Keratinocyte (primary cell): Measurements from ENCODE around the gene ZCCHC7. TPM values are rescaled to one million over a fixed set of nuclear protein-coding genes. Genes with fewer than 3 reads are reported as not detected.
"Not testable (repeated sequence)": the region's sequence is repeated elsewhere in the genome, so short reads cannot be mapped to it uniquely, and the experiment has no call there.

Source experiments
- DNase-seq: peaks from one replicate; pipeline ENCODE4 v3.0.0-alpha.2; 2011; ENCODE audit warnings: low read depth, missing footprints, low spot score
- FAIRE-seq: peaks from 2 replicates; lab custom pipeline; 2011; peaks lifted over from hg19 to GRCh38; lab: Jason Lieb, UNC
- H2AFZ ChIP-seq: 2 replicates; pipeline ENCODE4 v1.6.0; 2012; ENCODE audit warnings: low read length, control low read depth, inconsistent platforms; ENCODE audit not compliant: control insufficient read depth
- H3K27ac ChIP-seq: 2 replicates; pipeline ENCODE4 v1.5.1; 2011; ENCODE audit warnings: low read length; ENCODE audit not compliant: control insufficient read depth, insufficient read depth
- H3K27me3 ChIP-seq: 3 replicates; pipeline ENCODE4 v1.6.0; 2011; ENCODE audit warnings: low read length; ENCODE audit not compliant: control insufficient read depth, insufficient read depth; ENCODE audit errors: extremely low read depth
- H3K36me3 ChIP-seq, 2 experiments: 2 replicates in 1 of 2; 3 replicates in 1 of 2; pipeline ENCODE4 v1.5.1; 2011; ENCODE audit warnings: low read length in 2 of 2, mild to moderate bottlenecking in 1 of 2; ENCODE audit not compliant: control insufficient read depth in 2 of 2, insufficient read depth in 2 of 2; ENCODE audit errors: extremely low read depth in 1 of 2
- H3K4me1 ChIP-seq: 3 replicates; pipeline ENCODE4 v1.5.1; 2011; ENCODE audit warnings: low read length; ENCODE audit not compliant: control insufficient read depth, insufficient read depth; ENCODE audit errors: extremely low read depth
- H3K4me2 ChIP-seq: 3 replicates; pipeline ENCODE4 v1.6.0; 2011; ENCODE audit warnings: low read depth, low read length; ENCODE audit not compliant: control insufficient read depth, insufficient read depth; ENCODE audit errors: extremely low read depth
- H3K4me3 ChIP-seq, 3 experiments: fragments of 200-600 bp in 1 of 3; sonication (generic) in 1 of 3; 2 replicates in 2 of 3; 3 replicates in 1 of 3; pipeline ENCODE4 v1.5.1; 2011 to 2016; ENCODE audit warnings: low read length in 3 of 3, mild to moderate bottlenecking in 3 of 3, control low read depth in 2 of 3, inconsistent platforms in 1 of 3, low read depth in 1 of 3, mixed read lengths in 1 of 3, mixed run types in 1 of 3, moderate library complexity in 1 of 3; ENCODE audit not compliant: control insufficient read depth in 2 of 3, insufficient read depth in 2 of 3; ENCODE audit errors: extremely low read depth in 1 of 3
- H3K79me2 ChIP-seq: 2 replicates; pipeline ENCODE4 v1.6.0; 2012; ENCODE audit warnings: low read length; ENCODE audit not compliant: control insufficient read depth, insufficient read depth
- H3K9ac ChIP-seq: 3 replicates; pipeline ENCODE4 v1.6.0; 2011; ENCODE audit warnings: low read length; ENCODE audit not compliant: control insufficient read depth, insufficient read depth; ENCODE audit errors: extremely low read depth
- H3K9me1 ChIP-seq: 3 replicates; pipeline ENCODE4 v1.6.0; 2011; ENCODE audit warnings: low read length; ENCODE audit not compliant: control insufficient read depth, insufficient read depth; ENCODE audit errors: extremely low read depth
- H3K9me3 ChIP-seq: 2 replicates; pipeline ENCODE4 v1.5.1; 2012; ENCODE audit warnings: low read depth, low read length; ENCODE audit not compliant: control insufficient read depth
- H4K20me1 ChIP-seq: 3 replicates; pipeline ENCODE4 v1.6.0; 2011; ENCODE audit warnings: low read length; ENCODE audit not compliant: control insufficient read depth, insufficient read depth; ENCODE audit errors: extremely low read depth
- EZH2 ChIP-seq: IDR thresholded peaks from one replicate; pipeline ENCODE4 v1.6.1; 2012; ENCODE audit warnings: inconsistent platforms, mild to moderate bottlenecking, low read length, moderate library complexity
- dilution Hi-C: fragments of 300-500 bp; cut with MboI; formaldehyde crosslinking; loops from one replicate; pipeline ENCODE4 v1.7.0; 2020; ENCODE audit warnings: low sequenced_read_pairs; ENCODE audit not compliant: extremely low pct_ligation_motif_present
- polyA plus RNA-seq, 5 experiments: library from polyadenylated mRNA; depleted of rRNA in 3 of 5; stranded (reverse) in 3 of 5; stranded (forward) in 1 of 5; unstranded in 1 of 5; fragments of >200 nt; gene quantifications; 1 replicate in 1 of 5; 2 replicates in 3 of 5; 3 replicates in 1 of 5; pipeline versions ENCODE4 v1.2.1 to v1.2.3, GENCODE V29; 2011 to 2012; ENCODE audit warnings: missing spikeins in 2 of 5, low read depth in 1 of 5, low replicate concordance in 1 of 5
- TF ChIP-seq, protein P1 (sequence below), 3 experiments: IDR thresholded peaks in 1 of 3; conservative IDR thresholded peaks in 1 of 3; optimal IDR thresholded peaks in 1 of 3; 2 replicates in 2 of 3; 3 replicates in 1 of 3; pipeline versions ENCODE3 to v1.5.1; 2011; ENCODE audit warnings: low read length in 3 of 3, mild to moderate bottlenecking in 3 of 3, moderate library complexity in 2 of 3, control low read depth in 1 of 3, inconsistent platforms in 1 of 3; ENCODE audit not compliant: insufficient read depth in 2 of 3; ENCODE audit errors: extremely low read depth in 1 of 3

Gene ZCCHC7
- polyA plus RNA-seq, 1 donor (not counting 4 experiments of a cell fraction or from before 2014, with no cell fraction given), result 16.5 TPM

DNA sequence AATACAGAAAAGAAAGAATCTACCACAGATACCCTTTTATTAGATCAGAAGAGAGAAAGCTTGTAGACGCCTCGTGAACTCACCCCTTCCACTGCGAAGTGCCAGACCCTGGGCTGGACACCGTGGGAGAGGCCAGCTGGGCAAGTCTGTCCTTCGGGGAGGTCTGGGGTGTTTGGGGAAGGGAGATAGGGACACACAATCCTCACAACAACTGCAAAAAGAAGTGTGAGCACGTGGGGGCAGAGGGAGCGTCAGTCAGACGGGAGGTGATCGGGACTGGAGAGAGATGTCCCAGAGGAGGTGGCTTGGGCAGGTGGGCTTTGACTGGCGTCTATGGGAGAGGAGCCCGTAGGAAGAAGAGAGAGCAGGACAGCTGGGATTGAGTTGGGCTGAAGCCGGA, 274.9 kb downstream of the ZCCHC7 start:
- H3K4me1 ChIP-seq, result no peaks in the 10 kb centered on the region
- H3K27ac ChIP-seq, result no peak overlapping the region
- no peak overlapping the region for H3K4me3 ChIP-seq
- TF ChIP-seq, protein P1, sequence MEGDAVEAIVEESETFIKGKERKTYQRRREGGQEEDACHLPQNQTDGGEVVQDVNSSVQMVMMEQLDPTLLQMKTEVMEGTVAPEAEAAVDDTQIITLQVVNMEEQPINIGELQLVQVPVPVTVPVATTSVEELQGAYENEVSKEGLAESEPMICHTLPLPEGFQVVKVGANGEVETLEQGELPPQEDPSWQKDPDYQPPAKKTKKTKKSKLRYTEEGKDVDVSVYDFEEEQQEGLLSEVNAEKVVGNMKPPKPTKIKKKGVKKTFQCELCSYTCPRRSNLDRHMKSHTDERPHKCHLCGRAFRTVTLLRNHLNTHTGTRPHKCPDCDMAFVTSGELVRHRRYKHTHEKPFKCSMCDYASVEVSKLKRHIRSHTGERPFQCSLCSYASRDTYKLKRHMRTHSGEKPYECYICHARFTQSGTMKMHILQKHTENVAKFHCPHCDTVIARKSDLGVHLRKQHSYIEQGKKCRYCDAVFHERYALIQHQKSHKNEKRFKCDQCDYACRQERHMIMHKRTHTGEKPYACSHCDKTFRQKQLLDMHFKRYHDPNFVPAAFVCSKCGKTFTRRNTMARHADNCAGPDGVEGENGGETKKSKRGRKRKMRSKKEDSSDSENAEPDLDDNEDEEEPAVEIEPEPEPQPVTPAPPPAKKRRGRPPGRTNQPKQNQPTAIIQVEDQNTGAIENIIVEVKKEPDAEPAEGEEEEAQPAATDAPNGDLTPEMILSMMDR (optimal IDR thresholded peaks at IDR 0.05 in 1 of 3, IDR thresholded peaks at IDR 0.05 in 1 of 3, conservative IDR thresholded peaks at IDR 0.05 in 1 of 3; ENCODE audit: extremely low read depth in 1 of 3, insufficient read depth in 2 of 3, low read length in 3 of 3), result no peak
- no peak for TF ChIP-seq EZH2
- FAIRE-seq (no peak), DNase-seq (no peak)
- H3K36me3 ChIP-seq, result no peaks in the 10 kb centered on the region
- H3K27me3 ChIP-seq, result no peaks in the 10 kb centered on the region
- dilution Hi-C loops, result no loop called here
- H3K9ac ChIP-seq, result no peak overlapping the region
- no peak overlapping the region for H3K4me2 ChIP-seq
- no peaks in the 10 kb centered on the region for H3K79me2 ChIP-seq
- H2AFZ ChIP-seq, result no peak overlapping the region
- H3K9me3 ChIP-seq, result no peaks in the 10 kb centered on the region
- no peaks in the 10 kb centered on the region for H3K9me1 ChIP-seq
- H4K20me1 ChIP-seq, result no peaks in the 10 kb centered on the region

DNA sequence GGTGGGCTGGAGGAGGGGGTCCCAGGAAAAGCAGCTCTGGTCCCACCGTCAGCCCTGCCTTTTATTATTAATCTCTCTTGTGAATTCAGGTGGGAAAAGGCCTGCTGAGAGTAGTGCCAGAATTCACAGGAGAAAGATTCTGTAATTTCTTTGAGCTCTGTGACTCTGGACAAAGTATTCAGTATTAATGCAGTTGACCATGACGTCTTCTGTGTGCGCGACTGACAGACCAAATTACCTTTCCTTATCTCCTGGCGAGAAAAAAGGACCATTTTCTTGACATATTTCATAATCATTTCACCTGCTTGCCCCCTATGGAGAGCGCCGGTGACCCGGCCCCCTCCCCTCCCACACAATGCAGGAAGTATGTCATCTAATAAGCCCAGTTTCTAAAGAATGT, 275.3 kb downstream of the ZCCHC7 start:
- Histone ChIP-seq H2AFZ (no peak overlapping the region), H3K9me1 (no peaks in the 10 kb centered on the region), H3K27me3 (no peaks in the 10 kb centered on the region), H4K20me1 (no peaks in the 10 kb centered on the region), H3K9me3 (no peaks in the 10 kb centered on the region), H3K9ac (no peak overlapping the region), H3K79me2 (no peaks in the 10 kb centered on the region), H3K4me3 (no peak overlapping the region), H3K4me2 (no peak overlapping the region), H3K27ac (no peak overlapping the region), H3K36me3 (no peaks in the 10 kb centered on the region), H3K4me1 (no peaks in the 10 kb centered on the region)
- TF ChIP-seq, protein P1 (optimal IDR thresholded peaks at IDR 0.05 in 1 of 3, IDR thresholded peaks at IDR 0.05 in 1 of 3, conservative IDR thresholded peaks at IDR 0.05 in 1 of 3; ENCODE audit: extremely low read depth in 1 of 3, insufficient read depth in 2 of 3, low read length in 3 of 3), result no peak
- no peak for TF ChIP-seq EZH2
- FAIRE-seq (no peak), DNase-seq (no peak)
- dilution Hi-C loops, result no loop called here

DNA sequence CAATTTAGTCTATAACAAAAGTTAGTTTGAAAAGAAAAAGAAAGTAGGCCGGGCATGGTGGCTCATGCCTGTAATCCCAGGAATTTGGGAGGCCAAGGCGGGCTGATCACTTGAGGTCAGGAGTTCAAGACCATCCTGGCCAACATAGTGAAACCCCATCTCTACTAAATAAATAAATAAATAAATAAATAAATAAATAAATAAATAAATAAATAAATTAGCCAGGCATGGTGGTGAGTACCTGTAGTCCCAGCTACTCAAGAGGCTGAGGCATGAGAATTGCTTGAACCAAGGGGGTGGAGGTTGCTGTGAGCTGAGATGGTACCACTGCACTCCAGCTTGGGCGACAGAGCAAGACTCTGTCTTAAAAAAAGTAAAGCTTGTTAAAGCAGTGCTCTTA, 277.6 kb downstream of the ZCCHC7 start:
- H2AFZ ChIP-seq, H3K79me2 ChIP-seq, H3K4me2 ChIP-seq, H3K27me3 ChIP-seq, H3K4me1 ChIP-seq, H3K9ac ChIP-seq, H3K4me3 ChIP-seq, H3K27ac ChIP-seq, H3K36me3 ChIP-seq, FAIRE-seq, DNase-seq, dilution Hi-C loops, H3K9me3 ChIP-seq, H4K20me1 ChIP-seq, H3K9me1 ChIP-seq: not testable (repeated sequence)
